Choroid plexus epithelial cell (primary cell): ENCODE data around the gene SPOUT1.
A peak's percentile ranks its signal among the peaks of the same experiment; 100 is the strongest.
"Not testable (repeated sequence)": the region's sequence is repeated elsewhere in the genome, so short reads cannot be mapped to it uniquely, and the experiment has no call there.

Source experiments
- DNase-seq: peaks from one replicate; pipeline ENCODE4 v3.0.0-alpha.2; 2010; ENCODE audit warnings: low read depth
- H3K4me3 ChIP-seq: 2 replicates; pipeline ENCODE4 v1.5.1; 2011; ENCODE audit warnings: low read depth, mild to moderate bottlenecking, control low read depth, low read length, moderate library complexity
- CTCF ChIP-seq: conservative IDR thresholded peaks from 2 replicates; pipeline ENCODE4 v1.5.1; 2011; ENCODE audit warnings: low read depth, mild to moderate bottlenecking, control low read depth, inconsistent platforms, low read length, moderate library complexity

Gene SPOUT1

GRCh38 chr9:128802482-128802881 is 27.1 kb downstream of the SPOUT1 start:
- H3K4me3 ChIP-seq, result no peak overlapping the region
- no peak for TF ChIP-seq CTCF
- DNase-seq, result no peak

DNA sequence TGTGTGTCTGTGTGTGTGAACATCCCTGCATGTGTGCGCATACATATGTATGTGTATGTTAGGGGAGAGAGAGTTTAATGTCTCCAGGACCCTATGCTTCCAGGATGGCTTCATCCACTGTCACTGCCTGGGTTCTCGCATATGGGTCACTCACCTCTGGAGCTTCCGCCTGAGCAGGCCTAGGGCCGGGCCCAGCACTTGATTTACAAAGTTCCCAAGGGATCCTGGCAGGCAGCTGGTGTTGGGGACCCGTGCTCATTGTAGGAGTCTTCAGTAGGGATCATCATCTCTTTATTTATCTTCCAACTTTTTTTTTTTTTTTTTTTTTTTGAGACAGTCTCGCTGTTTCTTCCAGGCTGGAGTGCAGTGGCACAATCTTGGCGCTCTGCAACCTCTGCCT is 29.5 kb downstream of the SPOUT1 start:
- H3K4me3 ChIP-seq, result no peak overlapping the region
- no peak for TF ChIP-seq CTCF
- DNase-seq, result no peak

GRCh38 chr9:128798896-128799295 is 30.7 kb downstream of the SPOUT1 start:
- no peak for TF ChIP-seq CTCF
- no peak overlapping the region for H3K4me3 ChIP-seq
- DNase-seq, result no peak

DNA sequence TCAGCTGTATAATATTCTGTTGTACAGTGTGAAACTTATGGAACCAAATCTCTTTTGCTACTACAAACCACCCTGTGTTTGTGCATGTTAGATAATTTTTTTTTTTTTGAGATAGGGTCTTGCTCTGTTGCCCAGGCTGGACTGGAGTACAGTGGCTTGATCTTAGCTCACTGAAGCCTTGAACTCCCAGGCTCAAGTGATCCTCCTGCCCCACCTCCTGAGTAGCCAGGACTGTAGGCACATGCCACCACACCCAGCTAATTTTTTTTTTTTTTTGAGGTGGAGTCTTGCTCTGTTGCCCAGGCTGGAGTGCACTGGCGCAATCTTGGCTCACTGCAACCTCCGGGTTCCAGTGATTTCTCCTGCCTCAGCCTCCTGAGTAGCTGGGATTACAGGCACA is 34.6 kb downstream of the SPOUT1 start:
- H3K4me3 ChIP-seq, DNase-seq: not testable (repeated sequence)

GRCh38 chr9:128792978-128793686 is 36.5 kb downstream of the SPOUT1 start:
- DNase-seq, result no peak
- TF ChIP-seq CTCF, result no peak
- no peak overlapping the region for H3K4me3 ChIP-seq

DNA sequence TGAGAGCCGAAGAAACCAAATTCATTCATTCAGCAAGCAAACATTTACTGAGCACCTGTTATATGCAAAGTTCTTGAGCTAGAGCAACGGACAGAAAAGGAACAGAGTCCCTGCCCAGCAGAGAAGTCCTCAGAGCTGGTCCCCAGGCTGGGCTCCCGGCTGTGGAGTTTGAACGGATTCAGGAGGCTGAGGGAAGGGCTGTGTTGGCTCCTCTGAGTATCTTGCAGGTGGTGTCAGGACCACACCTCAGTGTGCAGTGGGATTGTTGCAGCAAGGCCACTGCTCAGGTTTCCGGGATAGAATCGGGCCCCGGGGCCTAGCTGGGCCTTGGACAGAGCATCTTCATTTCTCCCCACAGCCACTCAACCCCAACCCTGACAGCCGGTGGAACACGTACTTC is 37.5 kb downstream of the SPOUT1 start:
- DNase-seq, result no peak
- no peak for TF ChIP-seq CTCF
- H3K4me3 ChIP-seq, result no peak overlapping the region

GRCh38 chr9:128790536-128790935 is 39.1 kb downstream of the SPOUT1 start:
- H3K4me3 ChIP-seq, result no peak overlapping the region
- no peak for TF ChIP-seq CTCF
- DNase-seq, result no peak

- TF ChIP-seq CTCF, result no peak
- DNase-seq, result no peak
- H3K4me3 ChIP-seq, result peak overlapping the region; percentile 78
These were observed 41.1 kb downstream of the SPOUT1 start for GRCh38 chr9:128788445-128788844.
